BLaER1 treated with 17β-estradiol and CSF1 and Interleukin-3, amounts not matched to agents 10 nM and 100 nM (cell line): ENCODE results near the gene SLC28A3.

Source experiments
- H3K27ac ChIP-seq, 11 experiments: shearing (Covaris generic); formaldehyde crosslinking; 2 replicates each; pipeline ENCODE4 v1.8.1; 2022
- H3K27me3 ChIP-seq, 11 experiments: shearing (Covaris generic); formaldehyde crosslinking; 2 replicates each; pipeline ENCODE4 v1.8.1; 2022
- H3K36me3 ChIP-seq, 11 experiments: shearing (Covaris generic); formaldehyde crosslinking; 2 replicates each; pipeline ENCODE4 v1.8.1; 2022
- H3K4me1 ChIP-seq, 10 experiments: shearing (Covaris generic); formaldehyde crosslinking; 2 replicates each; pipeline ENCODE4 v1.8.1; 2022
- H3K4me2 ChIP-seq, 11 experiments: shearing (Covaris generic); formaldehyde crosslinking; 2 replicates each; pipeline ENCODE4 v1.8.1; 2022
- H3K4me3 ChIP-seq, 10 experiments: shearing (Covaris generic); formaldehyde crosslinking; 2 replicates each; pipeline ENCODE4 v1.8.1; 2022
- H3K9ac ChIP-seq, 11 experiments: shearing (Covaris generic); formaldehyde crosslinking; 2 replicates each; pipeline ENCODE4 v1.8.1; 2022
- H3K9me3 ChIP-seq, 11 experiments: shearing (Covaris generic); formaldehyde crosslinking; replicated peaks in 1 of 11; 2 replicates each; pipeline ENCODE4 v1.8.1; 2022
- H4K20me1 ChIP-seq, 11 experiments: shearing (Covaris generic); formaldehyde crosslinking; 2 replicates each; pipeline ENCODE4 v1.8.1; 2022
- Cebpa-rat ChIP-seq, 11 experiments: shearing (Covaris generic); IDR thresholded peaks; 2 replicates each; pipeline ENCODE4 v1.8.1; 2022

The SLC28A3 gene

GRCh38 chr9:84239343-84239742 lies 101.2 kb downstream of the SLC28A3 start:
- H3K9ac ChIP-seq = no peak overlapping the region
- H3K36me3 ChIP-seq = no peaks in the 10 kb centered on the region
- H3K4me1 ChIP-seq = 0 out of 20 replicates have a peak, but pooled peaks cover 0 to 8% (median 0%) of the 10 kb centered on the region in 10 experiments
- no peaks in the 10 kb centered on the region for H3K27me3 ChIP-seq
- H3K9me3 ChIP-seq = peaks cover 4 to 17% (median 13%) of the 10 kb centered on the region in 11 experiments; a peak in 14 of 22 replicates
- TF ChIP-seq Cebpa-rat (IDR thresholded peaks at IDR 0.05) = no peak
- no peaks in the 10 kb centered on the region for H4K20me1 ChIP-seq
- 0 out of 22 replicates have a peak overlapping the region, but pooled peaks of 1 of the 11 experiments have one; percentile 17 for H3K27ac ChIP-seq
- H3K4me2 ChIP-seq = 0 out of 22 replicates have a peak overlapping the region, but pooled peaks of 1 of the 11 experiments have one; percentile 7
- no peak overlapping the region for H3K4me3 ChIP-seq

- Histone ChIP-seq H3K4me3 (no peak overlapping the region), H3K4me1 (0 out of 20 replicates have a peak, but pooled peaks cover 0 to 8% (median 0%) of the 10 kb centered on the region in 10 experiments), H3K4me2 (peak overlapping the region in 1 of 11 experiments; percentile 21; a peak in 2 of 22 replicates), H3K36me3 (no peaks in the 10 kb centered on the region), H4K20me1 (no peaks in the 10 kb centered on the region), H3K27me3 (no peaks in the 10 kb centered on the region), H3K9me3 (peaks cover 4 to 17% (median 13%) of the 10 kb centered on the region in 11 experiments; a peak in 14 of 22 replicates), H3K27ac (peak overlapping the region in 3 of 11 experiments; percentile 17 to 49 (median 21); a peak in 2 of 22 replicates), H3K9ac (no peak overlapping the region)
- TF ChIP-seq Cebpa-rat (IDR thresholded peaks at IDR 0.05) = no peak
Measured at GRCh38 chr9:84238652-84239051, 101.9 kb downstream of the SLC28A3 start.

- Histone ChIP-seq H3K4me1 (peaks cover 0 to 8% (median 2%) of the 10 kb centered on the region in 10 experiments; a peak in 6 of 20 replicates), H3K36me3 (no peaks in the 10 kb centered on the region), H4K20me1 (no peaks in the 10 kb centered on the region), H3K27ac (no peak overlapping the region), H3K27me3 (no peaks in the 10 kb centered on the region), H3K4me3 (no peak overlapping the region), H3K9me3 (peaks cover 4 to 17% (median 13%) of the 10 kb centered on the region in 11 experiments; a peak in 14 of 22 replicates), H3K9ac (no peak overlapping the region), H3K4me2 (no peak overlapping the region)
- TF ChIP-seq Cebpa-rat (IDR thresholded peaks at IDR 0.05) = no peak
Measured at GRCh38 chr9:84235511-84235910, 105.0 kb downstream of the SLC28A3 start.

GRCh38 chr9:84230355-84231145 lies 110.0 kb downstream of the SLC28A3 start:
- Histone ChIP-seq H3K4me3 (no peak overlapping the region), H3K36me3 (no peaks in the 10 kb centered on the region), H3K9me3 (no peaks in the 10 kb centered on the region), H3K27me3 (no peaks in the 10 kb centered on the region), H4K20me1 (no peaks in the 10 kb centered on the region), H3K4me1 (peaks cover 0 to 24% (median 4%) of the 10 kb centered on the region in 10 experiments; a peak in 10 of 20 replicates), H3K4me2 (peak overlapping the region in 5 of 11 experiments; percentile 8 to 40 (median 27); a peak in 5 of 22 replicates), H3K27ac (no peak overlapping the region), H3K9ac (no peak overlapping the region)
- no peak for TF ChIP-seq Cebpa-rat (IDR thresholded peaks at IDR 0.05)

- no peaks in the 10 kb centered on the region for H3K36me3 ChIP-seq
- H3K4me3 ChIP-seq = no peak overlapping the region
- TF ChIP-seq Cebpa-rat (IDR thresholded peaks at IDR 0.05) = no peak
- H3K9ac ChIP-seq = no peak overlapping the region
- no peaks in the 10 kb centered on the region for H3K27me3 ChIP-seq
- no peak overlapping the region for H3K4me2 ChIP-seq
- H3K27ac ChIP-seq = no peak overlapping the region
- no peaks in the 10 kb centered on the region for H3K9me3 ChIP-seq
- H3K4me1 ChIP-seq = peaks cover 0 to 34% (median 7%) of the 10 kb centered on the region in 10 experiments; a peak in 12 of 20 replicates
- no peaks in the 10 kb centered on the region for H4K20me1 ChIP-seq
Measured at GRCh38 chr9:84229191-84229590, 111.4 kb downstream of the SLC28A3 start.

- Histone ChIP-seq H4K20me1 (no peaks in the 10 kb centered on the region), H3K4me2 (no peak overlapping the region), H3K36me3 (no peaks in the 10 kb centered on the region), H3K27ac (no peak overlapping the region), H3K4me3 (no peak overlapping the region), H3K9me3 (no peaks in the 10 kb centered on the region), H3K27me3 (no peaks in the 10 kb centered on the region), H3K4me1 (peaks cover 3 to 44% (median 10%) of the 10 kb centered on the region in 10 experiments; a peak in 17 of 20 replicates), H3K9ac (no peak overlapping the region)
- TF ChIP-seq Cebpa-rat (IDR thresholded peaks at IDR 0.05) = no peak
Measured at GRCh38 chr9:84228130-84228720, 112.3 kb downstream of the SLC28A3 start.

GRCh38 chr9:84226126-84226525 lies 114.4 kb downstream of the SLC28A3 start:
- Histone ChIP-seq H3K4me1 (peaks cover 5 to 52% (median 14%) of the 10 kb centered on the region in 10 experiments; a peak in 17 of 20 replicates), H3K9me3 (peaks cover 12 to 17% (median 15%) of the 10 kb centered on the region in 11 experiments; a peak in 21 of 22 replicates), H3K36me3 (no peaks in the 10 kb centered on the region), H3K4me3 (no peak overlapping the region), H3K9ac (no peak overlapping the region), H3K27me3 (no peaks in the 10 kb centered on the region), H3K27ac (no peak overlapping the region), H4K20me1 (no peaks in the 10 kb centered on the region), H3K4me2 (peak overlapping the region in 7 of 11 experiments; percentile 1 to 33 (median 7); a peak in 7 of 22 replicates)
- no peak for TF ChIP-seq Cebpa-rat (IDR thresholded peaks at IDR 0.05)
